B cell (primary cell): ENCODE measurements around the gene TTC28. TPM values are rescaled to one million over a fixed set of nuclear protein-coding genes. Genes with fewer than 3 reads are reported as not detected.
"Not testable (repeated sequence)": the region's sequence is repeated elsewhere in the genome, so short reads cannot be mapped to it uniquely, and the experiment has no call there.

ENCODE experiments used
- ATAC-seq: fragments of 200-7000 bp; cut with Tn5 transposase; one replicate; pipeline ENCODE4 v1.10.0; 2021; ENCODE audit warnings: low read depth, mild to moderate bottlenecking, moderate number of reproducible peaks, moderate library complexity
- CTCF ChIA-PET: fragments of 350-600 bp; sonication (Branson Sonifier 250); formaldehyde crosslinking; loops from one replicate; lab custom pipeline; 2021; ENCODE audit warnings: antibody characterized with exemption, inconsistent platforms; lab: Charles Lee
- POLR2A ChIA-PET: fragments of 350-600 bp; sonication (Branson Sonifier 250); formaldehyde crosslinking; loops from one replicate; lab custom pipeline; 2021; ENCODE audit warnings: antibody characterized with exemption; lab: Charles Lee
- DNase-seq: peaks from one replicate; pipeline ENCODE4 v3.0.0; 2013
- H2AFZ ChIP-seq: 2 replicates; pipeline ENCODE4 v1.6.1; 2012; ENCODE audit warnings: mild to moderate bottlenecking, low read depth, low read length; ENCODE audit not compliant: insufficient read depth, poor library complexity, severe bottlenecking
- H3K27ac ChIP-seq, 2 donors: 1 replicate in 1 of 2; 2 replicates in 1 of 2; pipeline ENCODE4 v1.5.1; 2012 to 2013; ENCODE audit warnings: low read length in 2 of 2, mild to moderate bottlenecking in 2 of 2, moderate library complexity in 1 of 2
- H3K27me3 ChIP-seq, 4 experiments: fragments of 200-600 bp in 1 of 4; sonication (generic) in 1 of 4; replicated peaks in 1 of 4; 1 replicate in 2 of 4; 2 replicates in 2 of 4; pipeline versions ENCODE4 v1.6.1 to v1.7.0; 2013 to 2016; ENCODE audit warnings: low read length in 3 of 4, mild to moderate bottlenecking in 2 of 4, mixed read lengths in 1 of 4, moderate library complexity in 1 of 4; ENCODE audit not compliant: insufficient read depth in 4 of 4, control insufficient read depth in 3 of 4; ENCODE audit errors: control extremely low read depth in 1 of 4
- H3K36me3 ChIP-seq, 2 experiments: replicated peaks in 1 of 2; 1 replicate in 1 of 2; 2 replicates in 1 of 2; pipeline versions ENCODE4 v1.6.1 to v1.7.1; 2013; ENCODE audit warnings: low read length in 1 of 2; ENCODE audit not compliant: insufficient read depth in 2 of 2, control insufficient read depth in 1 of 2; ENCODE audit errors: control extremely low read depth in 1 of 2, extremely low read depth in 1 of 2
- H3K4me1 ChIP-seq, 2 donors: fragments of 200-600 bp in 1 of 2; sonication (generic) in 1 of 2; 1 replicate in 1 of 2; 2 replicates in 1 of 2; pipeline versions ENCODE4 v1.5.1 to v1.6.1; 2013 to 2017; ENCODE audit warnings: low read length in 2 of 2; ENCODE audit not compliant: control insufficient read depth in 2 of 2, insufficient read depth in 2 of 2
- H3K4me2 ChIP-seq: replicated peaks from 2 replicates; pipeline ENCODE3; 2012; ENCODE audit warnings: mild to moderate bottlenecking, low read depth, low read length; ENCODE audit not compliant: poor library complexity, severe bottlenecking
- H3K4me3 ChIP-seq, 5 experiments: fragments of 200-600 bp in 1 of 5; sonication (generic) in 1 of 5; 1 replicate in 3 of 5; 2 replicates in 2 of 5; pipeline versions ENCODE4 v1.5.1 to v1.7.0; 2011 to 2016; ENCODE audit warnings: low read length in 4 of 5, mild to moderate bottlenecking in 4 of 5, low read depth in 2 of 5, control low read depth in 1 of 5, moderate library complexity in 1 of 5; ENCODE audit not compliant: insufficient read depth in 1 of 5; ENCODE audit errors: control extremely low read depth in 1 of 5, extremely low read depth in 1 of 5
- H3K79me2 ChIP-seq: fragments of 200-600 bp; sonication (generic); one replicate; pipeline ENCODE4 v1.6.0; 2016; ENCODE audit warnings: low read length; ENCODE audit not compliant: control insufficient read depth, insufficient read depth
- H3K9ac ChIP-seq: fragments of 200-600 bp; sonication (generic); 2 replicates; pipeline ENCODE4 v1.6.1; 2017; ENCODE audit warnings: mild to moderate bottlenecking, low read length, moderate library complexity
- H3K9me3 ChIP-seq, 3 donors: one replicate each; pipeline versions ENCODE4 v1.6.1 to v1.7.1; 2013; ENCODE audit warnings: low read length in 2 of 3; ENCODE audit not compliant: control insufficient read depth in 2 of 3, insufficient read depth in 1 of 3; ENCODE audit errors: control extremely low read depth in 1 of 3
- H4K20me1 ChIP-seq: 2 replicates; pipeline ENCODE4 v1.6.0; 2012; ENCODE audit warnings: mild to moderate bottlenecking, low read length; ENCODE audit not compliant: insufficient read depth, control insufficient read depth, poor library complexity, severe bottlenecking
- H3K27ac Mint-ChIP-seq: one replicate; pipeline ENCODE4 v1.8.0; 2021; ENCODE audit warnings: mixed read lengths
- H3K27me3 Mint-ChIP-seq: one replicate; pipeline ENCODE4 v1.8.0; 2021; ENCODE audit warnings: mixed read lengths
- H3K4me1 Mint-ChIP-seq: one replicate; pipeline ENCODE4 v1.8.0; 2021; ENCODE audit warnings: mixed read lengths
- H3K4me3 Mint-ChIP-seq: one replicate; pipeline ENCODE4 v1.8.0; 2021; ENCODE audit warnings: mixed read lengths
- H3K9me3 Mint-ChIP-seq: one replicate; pipeline ENCODE4 v1.8.0; 2022; ENCODE audit warnings: mixed read lengths; ENCODE audit not compliant: insufficient read depth
- EZH2 ChIP-seq: IDR thresholded peaks from 2 replicates; pipeline ENCODE4 v1.6.1; 2012; ENCODE audit warnings: borderline replicate concordance, low read depth, mild to moderate bottlenecking, moderate library complexity, low read length; ENCODE audit not compliant: insufficient read depth, poor library complexity, severe bottlenecking
- WGBS: methylation state at CpG from one replicate; pipeline ENCODE4 v1.1.5; 2013; ENCODE audit warnings: missing lambda C conversion rate; ENCODE audit not compliant: insufficient coverage; 5-methylcytosine and 5-hydroxymethylcytosine counted together
- intact Hi-C: fragments of 100-400 bp; cut with micrococcal nuclease; formaldehyde crosslinking; loops from one replicate; pipeline ENCODE4 v1.10.0; 2022
- polyA plus RNA-seq: library from polyadenylated mRNA; depleted of rRNA; stranded (reverse); fragments of >200 nt; gene quantifications from 2 replicates; pipeline ENCODE4 v1.2.3, GENCODE V29; 2012
- total RNA-seq, 2 donors: library from RNA; stranded (reverse); fragments of 120-200 nt in 1 of 2; gene quantifications; 1 replicate in 1 of 2; 2 replicates in 1 of 2; pipeline versions ENCODE4 v1.2.3 to v1.2.4, GENCODE V29; 2013 to 2022
- TF ChIP-seq, protein P1 (sequence below): fragments of 200-600 bp; IDR thresholded peaks from one replicate; pipeline ENCODE4 v1.8.0; 2022; ENCODE audit warnings: antibody characterized with exemption, mild to moderate bottlenecking

The TTC28 gene
- total and polyA plus RNA-seq, 2 donors (not counting 1 experiment from before 2014, with no cell fraction given) = 4.5 to 7.3 TPM

- H3K9ac ChIP-seq = no peak overlapping the region
- H3K9me3 ChIP-seq = no peaks in the 10 kb centered on the region
- H4K20me1 ChIP-seq = no peaks in the 10 kb centered on the region
- WGBS = 80% methylated on average over 1 of the region's 4 CpGs
- POLR2A ChIA-PET = no interaction called here
- CTCF ChIA-PET = no interaction called here
- H2AFZ ChIP-seq = no peak overlapping the region
- no peaks in the 10 kb centered on the region for H3K9me3 Mint-ChIP-seq
- peaks cover 26% of the 10 kb centered on the region for H3K27me3 Mint-ChIP-seq
- intact Hi-C loops = no loop called here
- DNase-seq (no peak), ATAC-seq (no peak)
- H3K4me1 Mint-ChIP-seq = no peaks in the 10 kb centered on the region
- no peaks in the 10 kb centered on the region for H3K36me3 ChIP-seq
- H3K4me1 ChIP-seq = no peaks in the 10 kb centered on the region
- no peak overlapping the region for H3K4me3 Mint-ChIP-seq
- H3K27ac ChIP-seq = no peak overlapping the region
- TF ChIP-seq, protein P1, sequence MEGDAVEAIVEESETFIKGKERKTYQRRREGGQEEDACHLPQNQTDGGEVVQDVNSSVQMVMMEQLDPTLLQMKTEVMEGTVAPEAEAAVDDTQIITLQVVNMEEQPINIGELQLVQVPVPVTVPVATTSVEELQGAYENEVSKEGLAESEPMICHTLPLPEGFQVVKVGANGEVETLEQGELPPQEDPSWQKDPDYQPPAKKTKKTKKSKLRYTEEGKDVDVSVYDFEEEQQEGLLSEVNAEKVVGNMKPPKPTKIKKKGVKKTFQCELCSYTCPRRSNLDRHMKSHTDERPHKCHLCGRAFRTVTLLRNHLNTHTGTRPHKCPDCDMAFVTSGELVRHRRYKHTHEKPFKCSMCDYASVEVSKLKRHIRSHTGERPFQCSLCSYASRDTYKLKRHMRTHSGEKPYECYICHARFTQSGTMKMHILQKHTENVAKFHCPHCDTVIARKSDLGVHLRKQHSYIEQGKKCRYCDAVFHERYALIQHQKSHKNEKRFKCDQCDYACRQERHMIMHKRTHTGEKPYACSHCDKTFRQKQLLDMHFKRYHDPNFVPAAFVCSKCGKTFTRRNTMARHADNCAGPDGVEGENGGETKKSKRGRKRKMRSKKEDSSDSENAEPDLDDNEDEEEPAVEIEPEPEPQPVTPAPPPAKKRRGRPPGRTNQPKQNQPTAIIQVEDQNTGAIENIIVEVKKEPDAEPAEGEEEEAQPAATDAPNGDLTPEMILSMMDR = no peak
- TF ChIP-seq EZH2 = no peak
- no peak overlapping the region for H3K27ac Mint-ChIP-seq
- H3K79me2 ChIP-seq = no peaks in the 10 kb centered on the region
- H3K4me3 ChIP-seq = no peak overlapping the region
- H3K27me3 ChIP-seq = no peaks in the 10 kb centered on the region
- H3K4me2 ChIP-seq = no peak overlapping the region
Measured at GRCh38 chr22:28498044-28498443, 181.6 kb downstream of the TTC28 start.

DNA sequence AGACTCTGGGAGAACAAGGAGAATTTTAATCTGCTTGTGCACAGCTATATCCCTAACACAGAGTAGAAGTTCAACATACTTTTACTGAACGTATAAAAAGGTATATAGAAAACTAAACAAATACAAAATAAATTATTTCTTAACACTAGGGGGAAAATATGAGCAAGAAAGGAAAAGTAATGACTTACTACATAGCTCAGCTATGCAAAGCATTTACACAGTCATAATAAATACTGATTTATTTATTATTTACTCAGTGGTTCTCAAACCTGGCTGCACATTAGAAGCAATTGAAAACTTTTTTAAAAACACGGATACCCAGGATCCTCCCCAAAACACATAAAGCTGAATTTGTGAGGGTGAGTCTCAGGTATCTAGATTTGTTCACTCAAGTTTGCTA lies 182.5 kb downstream of the TTC28 start:
- H3K27me3 Mint-ChIP-seq = peaks cover 22% of the 10 kb centered on the region
- H3K27me3 ChIP-seq = no peaks in the 10 kb centered on the region
- intact Hi-C loops = no loop called here
- no peaks in the 10 kb centered on the region for H3K4me1 ChIP-seq
- H3K4me3 Mint-ChIP-seq = no peak overlapping the region
- ChIA-PET POLR2A (no interaction called here), CTCF (no interaction called here)
- H3K4me1 Mint-ChIP-seq = no peaks in the 10 kb centered on the region
- no peak overlapping the region for H3K27ac Mint-ChIP-seq
- H3K4me2 ChIP-seq = no peak overlapping the region
- H3K27ac ChIP-seq = no peak overlapping the region
- H3K36me3 ChIP-seq = no peaks in the 10 kb centered on the region
- no peaks in the 10 kb centered on the region for H3K9me3 Mint-ChIP-seq
- DNase-seq (no peak), ATAC-seq (no peak)
- WGBS = no CpG with 5 or more reads among the region's 2 CpGs
- H3K79me2 ChIP-seq = no peaks in the 10 kb centered on the region
- no peak overlapping the region for H2AFZ ChIP-seq
- no peak overlapping the region for H3K4me3 ChIP-seq
- H4K20me1 ChIP-seq = no peaks in the 10 kb centered on the region
- H3K9ac ChIP-seq = no peak overlapping the region
- TF ChIP-seq, protein P1 = no peak
- no peak for TF ChIP-seq EZH2
- no peaks in the 10 kb centered on the region for H3K9me3 ChIP-seq

GRCh38 chr22:28491289-28491688 lies 188.4 kb downstream of the TTC28 start:
- H3K9me3 Mint-ChIP-seq = not testable (repeated sequence)

More at GRCh38 chr22:28491289-28491688, 188.4 kb downstream of the TTC28 start:
- H3K4me3 ChIP-seq, ATAC-seq, H3K27ac Mint-ChIP-seq, H3K4me1 Mint-ChIP-seq, H3K4me3 Mint-ChIP-seq, POLR2A ChIA-PET, intact Hi-C loops, CTCF ChIA-PET, H3K27ac ChIP-seq, H3K9ac ChIP-seq, H3K79me2 ChIP-seq, H3K27me3 ChIP-seq, H2AFZ ChIP-seq, H3K36me3 ChIP-seq, H3K4me2 ChIP-seq, H3K9me3 ChIP-seq, H4K20me1 ChIP-seq, H3K4me1 ChIP-seq, DNase-seq: not testable (repeated sequence)
- WGBS = no CpG with 5 or more reads among the region's 2 CpGs
- peaks cover 13% of the 10 kb centered on the region for H3K27me3 Mint-ChIP-seq
